Large intestine (tissue), 3 donors: Measurements from ENCODE around the gene RPAP2. TPM values are rescaled to one million over a fixed set of nuclear protein-coding genes. Genes with fewer than 3 reads are reported as not detected.
A peak's percentile ranks its signal among the peaks of the same experiment; 100 is the strongest.
"Not testable (repeated sequence)": the region's sequence is repeated elsewhere in the genome, so short reads cannot be mapped to it uniquely, and the experiment has no call there.

Experiments used
- DNase-seq, 2 donors: peaks; one replicate each; pipeline versions ENCODE4 v3.0.0 to v3.0.0-alpha.2; 2013
- H3K27ac ChIP-seq: one replicate; pipeline ENCODE4 v1.5.1; 2013; ENCODE audit warnings: low read length
- H3K27me3 ChIP-seq: 2 replicates; pipeline ENCODE4 v1.6.1; 2013; ENCODE audit warnings: low read length; ENCODE audit not compliant: control insufficient read depth, insufficient read depth
- H3K36me3 ChIP-seq: 2 replicates; pipeline ENCODE4 v1.6.1; 2013; ENCODE audit warnings: low read length; ENCODE audit not compliant: control insufficient read depth, insufficient read depth
- H3K4me1 ChIP-seq: one replicate; pipeline ENCODE4 v1.6.1; 2013; ENCODE audit warnings: low read length; ENCODE audit not compliant: control insufficient read depth, insufficient read depth
- H3K4me3 ChIP-seq: one replicate; pipeline ENCODE4 v1.5.1; 2013; ENCODE audit warnings: low read length
- H3K9me3 ChIP-seq: one replicate; pipeline ENCODE4 v1.6.1; 2013; ENCODE audit warnings: mild to moderate bottlenecking, low read depth, low read length, moderate library complexity; ENCODE audit not compliant: control insufficient read depth
- WGBS: methylation state at CpG from one replicate; pipeline ENCODE4 v1.1.5; 2013; ENCODE audit warnings: low lambda C conversion rate; ENCODE audit not compliant: insufficient coverage; 5-methylcytosine and 5-hydroxymethylcytosine counted together
- polyA plus RNA-seq: library from polyadenylated mRNA; unstranded; fragments of 120-200 nt; gene quantifications from one replicate; pipeline ENCODE4 v1.2.1, GENCODE V29; 2013

RPAP2 gene
- polyA plus RNA-seq, 1 donor, result 21.8 TPM

DNA sequence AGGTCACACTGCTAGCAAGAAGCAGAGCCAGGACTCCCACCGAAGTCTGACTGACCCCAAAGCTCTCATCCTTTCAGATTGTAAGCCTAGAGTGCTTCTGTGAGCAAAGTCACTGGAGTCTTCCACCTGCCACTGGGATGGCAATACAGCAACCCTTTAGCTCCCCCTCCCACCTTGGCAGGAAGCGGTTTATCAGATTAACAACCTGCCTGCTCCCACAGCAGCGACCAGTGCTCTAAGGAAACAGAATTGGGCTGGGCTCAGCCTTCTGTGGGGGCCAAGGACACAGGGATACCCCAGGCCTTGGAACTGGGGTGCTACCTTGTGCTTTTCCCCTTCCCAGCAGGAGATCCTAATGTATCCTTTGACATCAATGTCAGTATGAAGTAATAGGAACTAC, 111.8 kb downstream of the RPAP2 start:
- Histone ChIP-seq H3K4me3 (no peak overlapping the region), H3K9me3 (no peaks in the 10 kb centered on the region), H3K27me3 (no peaks in the 10 kb centered on the region), H3K36me3 (no peaks in the 10 kb centered on the region), H3K4me1 (peaks cover 2% of the 10 kb centered on the region), H3K27ac (no peak overlapping the region)
- DNase-seq, result no peak
- WGBS, result no CpG with 5 or more reads among the region's 3 CpGs

DNA sequence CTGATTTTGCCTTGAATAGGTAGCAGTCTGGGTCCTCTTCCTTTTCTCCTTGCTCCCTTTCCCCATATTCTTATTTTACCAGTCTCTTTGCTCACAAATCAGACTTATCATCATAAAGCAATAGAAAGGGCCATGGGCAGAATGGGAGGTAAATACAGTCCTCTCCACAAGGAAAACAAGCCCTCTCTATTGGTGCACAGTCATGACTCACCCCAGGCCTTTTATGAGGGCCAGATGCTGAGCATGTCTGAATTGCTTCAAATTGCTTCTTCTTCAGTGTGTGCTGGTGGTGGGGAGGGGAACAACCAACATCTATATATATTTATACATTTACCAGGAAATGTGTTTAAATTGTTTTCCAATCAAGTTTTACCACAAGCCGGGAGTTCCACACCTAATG, 112.7 kb downstream of the RPAP2 start:
- H3K27ac ChIP-seq, result no peak overlapping the region
- no peaks in the 10 kb centered on the region for H3K27me3 ChIP-seq
- H3K4me3 ChIP-seq, result no peak overlapping the region
- WGBS, result 57% methylated on average over 1 of the region's 1 CpG
- no peaks in the 10 kb centered on the region for H3K9me3 ChIP-seq
- peak; percentile 5 to 16 for DNase-seq
- H3K4me1 ChIP-seq, result peaks cover 2% of the 10 kb centered on the region
- H3K36me3 ChIP-seq, result no peaks in the 10 kb centered on the region

DNA sequence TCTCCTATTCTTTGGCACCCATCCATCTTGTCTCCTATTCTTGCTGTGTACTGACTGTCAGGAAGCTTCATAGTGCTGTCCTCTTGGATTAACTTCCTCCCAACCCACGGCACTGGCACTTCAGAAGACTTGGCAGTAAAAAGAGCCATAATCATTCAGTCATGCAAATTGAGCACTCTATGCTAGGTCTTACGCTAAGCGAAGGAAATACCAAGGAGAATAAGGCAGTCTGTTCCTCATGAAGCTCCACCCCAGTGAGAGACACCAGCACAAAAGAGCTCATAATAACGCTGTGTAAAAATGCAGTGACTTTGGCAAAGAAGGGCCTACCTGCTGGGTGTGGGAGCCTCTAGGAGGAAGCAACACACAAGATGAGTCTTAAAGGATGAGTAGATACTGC, 120.8 kb downstream of the RPAP2 start:
- DNase-seq, result no peak
- no peaks in the 10 kb centered on the region for H3K27me3 ChIP-seq
- no peaks in the 10 kb centered on the region for H3K9me3 ChIP-seq
- no peak overlapping the region for H3K27ac ChIP-seq
- no CpG with 5 or more reads among the region's 4 CpGs for WGBS
- no peak overlapping the region for H3K4me3 ChIP-seq
- no peaks in the 10 kb centered on the region for H3K36me3 ChIP-seq
- no peaks in the 10 kb centered on the region for H3K4me1 ChIP-seq

DNA sequence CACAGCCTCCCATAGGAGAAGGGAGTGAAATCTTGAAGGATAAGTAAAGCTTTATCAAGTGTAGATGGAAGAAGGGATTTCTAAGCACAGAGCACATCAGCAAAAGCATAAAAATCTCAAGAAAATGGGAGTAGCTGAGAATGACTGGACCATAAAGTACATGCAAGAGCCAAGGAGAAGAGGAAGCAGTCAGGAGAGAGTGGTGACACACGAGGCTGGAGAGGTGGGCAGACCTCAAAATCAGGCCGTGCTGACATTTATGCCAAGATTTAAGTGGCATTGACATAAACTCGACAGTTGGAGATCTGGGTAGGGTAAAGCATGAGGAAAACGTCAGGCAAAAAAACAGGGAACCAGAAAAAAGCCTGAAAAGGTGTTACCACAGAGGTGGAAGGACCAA, 125.5 kb downstream of the RPAP2 start:
- H3K36me3 ChIP-seq, result no peaks in the 10 kb centered on the region
- H3K9me3 ChIP-seq, result no peaks in the 10 kb centered on the region
- WGBS, result 50% methylated on average over 3 of the region's 4 CpGs
- no peak overlapping the region for H3K27ac ChIP-seq
- DNase-seq, result no peak
- no peaks in the 10 kb centered on the region for H3K27me3 ChIP-seq
- H3K4me3 ChIP-seq, result no peak overlapping the region
- no peaks in the 10 kb centered on the region for H3K4me1 ChIP-seq

DNA sequence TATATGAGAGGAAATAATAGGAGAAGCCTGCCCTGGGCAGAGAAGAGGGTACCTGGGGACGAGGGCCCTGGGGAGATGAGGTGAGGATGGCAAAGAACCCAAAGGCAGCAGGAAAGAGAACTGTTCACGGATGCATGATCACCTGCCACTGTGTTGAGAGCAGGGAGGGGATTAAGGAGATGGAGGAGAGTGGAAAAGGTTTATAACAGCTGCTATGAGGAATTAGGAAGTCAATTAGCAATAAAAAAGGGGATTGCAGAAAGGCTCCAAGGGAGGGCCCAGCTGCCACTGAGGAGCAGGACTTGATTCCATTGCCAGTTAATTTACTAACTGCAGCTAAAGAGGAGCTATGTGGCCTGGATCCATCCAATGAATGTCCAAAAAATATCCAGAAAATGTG, 126.8 kb downstream of the RPAP2 start:
- 57% methylated on average over 1 of the region's 2 CpGs for WGBS
- Histone ChIP-seq H3K4me3 (no peak overlapping the region), H3K27ac (no peak overlapping the region), H3K36me3 (no peaks in the 10 kb centered on the region), H3K27me3 (no peaks in the 10 kb centered on the region), H3K9me3 (no peaks in the 10 kb centered on the region), H3K4me1 (no peaks in the 10 kb centered on the region)
- DNase-seq, result no peak

DNA sequence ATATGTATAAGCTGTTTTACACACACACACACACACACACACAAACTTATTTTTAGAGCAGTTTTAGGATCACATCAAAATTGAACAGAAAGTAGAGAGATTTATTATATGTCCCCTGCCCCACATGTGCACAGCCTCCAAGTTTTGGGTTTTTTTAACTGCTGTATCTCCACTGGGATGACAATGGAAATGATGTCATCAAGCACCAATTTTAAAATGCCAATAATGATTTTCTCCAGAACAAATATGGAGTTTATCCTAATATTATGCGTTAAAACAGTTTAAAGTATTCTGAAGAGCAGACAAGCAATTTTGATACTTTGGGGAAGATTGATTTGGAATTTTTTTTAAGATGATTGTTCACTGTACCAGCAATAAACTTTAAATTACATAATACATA, 131.2 kb downstream of the RPAP2 start:
- no peak for DNase-seq
- H3K4me1 ChIP-seq, result no peaks in the 10 kb centered on the region
- no CpG with 5 or more reads among the region's 1 CpG for WGBS
- no peaks in the 10 kb centered on the region for H3K9me3 ChIP-seq
- no peak overlapping the region for H3K27ac ChIP-seq
- H3K36me3 ChIP-seq, result no peaks in the 10 kb centered on the region
- H3K27me3 ChIP-seq, result no peaks in the 10 kb centered on the region
- H3K4me3 ChIP-seq, result no peak overlapping the region

DNA sequence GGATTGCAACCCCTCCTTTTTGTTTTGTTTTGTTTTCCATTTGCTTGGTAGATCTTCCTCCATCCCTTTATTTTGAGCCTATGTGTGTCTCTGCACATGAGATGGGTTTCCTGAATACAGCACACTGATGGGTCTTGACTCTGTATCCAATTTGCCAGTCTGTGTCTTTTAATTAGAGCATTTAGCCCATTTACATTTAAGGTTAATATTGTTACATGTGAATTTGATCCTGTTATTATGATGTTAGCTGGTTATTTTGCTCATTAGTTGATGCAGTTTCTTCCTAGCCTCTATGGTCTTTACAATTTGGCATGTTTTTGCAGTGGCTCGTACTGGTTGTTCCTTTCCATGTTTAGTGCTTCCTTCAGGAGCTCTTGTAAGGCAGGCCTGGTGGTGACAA, 135.7 kb downstream of the RPAP2 start:
- not testable (repeated sequence) for H3K4me1 ChIP-seq, H3K27me3 ChIP-seq, H3K4me3 ChIP-seq, DNase-seq, H3K36me3 ChIP-seq, H3K9me3 ChIP-seq, H3K27ac ChIP-seq
- WGBS, result no CpG with 5 or more reads among the region's 1 CpG

DNA sequence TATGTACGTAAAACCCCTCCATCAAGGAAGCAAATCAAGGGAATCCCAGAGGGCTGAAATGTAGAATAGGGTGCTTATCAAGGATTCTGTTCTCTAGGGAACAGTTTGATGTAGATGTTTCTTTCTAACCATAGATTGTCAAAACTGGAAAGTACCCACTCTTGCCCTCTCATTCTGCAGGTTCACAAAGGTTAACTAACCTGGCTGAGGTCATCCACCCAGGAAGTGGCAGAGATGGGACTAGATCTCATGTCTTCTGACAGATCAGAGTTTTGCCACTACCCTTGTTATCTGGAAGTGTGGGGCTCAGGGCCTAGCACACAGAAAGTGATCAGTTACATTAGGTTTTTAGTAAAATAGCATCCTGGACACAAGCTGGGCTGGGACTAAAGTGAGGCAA, 140.4 kb downstream of the RPAP2 start:
- no peak overlapping the region for H3K27ac ChIP-seq
- peaks cover 6% of the 10 kb centered on the region for H3K9me3 ChIP-seq
- no CpG with 5 or more reads among the region's 1 CpG for WGBS
- H3K36me3 ChIP-seq, result no peaks in the 10 kb centered on the region
- peaks cover 3% of the 10 kb centered on the region for H3K4me1 ChIP-seq
- no peak overlapping the region for H3K4me3 ChIP-seq
- H3K27me3 ChIP-seq, result no peaks in the 10 kb centered on the region
- no peak for DNase-seq

DNA sequence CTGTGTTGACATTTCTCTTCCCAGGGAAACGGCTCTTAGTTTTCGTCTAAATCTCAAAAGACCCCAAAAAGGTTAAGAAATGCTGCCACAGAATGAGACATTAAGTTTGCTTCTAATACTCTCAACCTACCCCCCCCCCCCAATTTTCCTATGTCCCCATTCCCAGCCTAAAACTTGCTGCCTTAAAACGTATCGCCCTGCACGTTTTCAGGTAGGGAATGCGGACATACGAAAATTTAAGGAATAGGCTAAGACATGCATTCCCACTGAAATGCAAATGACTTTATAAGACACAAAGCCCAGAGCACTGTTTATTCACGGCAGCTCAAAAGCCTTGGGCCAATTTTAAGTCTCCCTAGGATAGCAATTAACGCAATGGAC, 142.4 kb downstream of the RPAP2 start:
- H3K4me1 ChIP-seq, result peaks cover 3% of the 10 kb centered on the region
- H3K4me3 ChIP-seq, result peak overlapping the region; percentile 44
- peak overlapping the region; percentile 67 for H3K27ac ChIP-seq
- WGBS, result no CpG with 5 or more reads among the region's 9 CpGs
- no peaks in the 10 kb centered on the region for H3K27me3 ChIP-seq
- H3K36me3 ChIP-seq, result no peaks in the 10 kb centered on the region
- no peak for DNase-seq
- peaks cover 6% of the 10 kb centered on the region for H3K9me3 ChIP-seq

DNA sequence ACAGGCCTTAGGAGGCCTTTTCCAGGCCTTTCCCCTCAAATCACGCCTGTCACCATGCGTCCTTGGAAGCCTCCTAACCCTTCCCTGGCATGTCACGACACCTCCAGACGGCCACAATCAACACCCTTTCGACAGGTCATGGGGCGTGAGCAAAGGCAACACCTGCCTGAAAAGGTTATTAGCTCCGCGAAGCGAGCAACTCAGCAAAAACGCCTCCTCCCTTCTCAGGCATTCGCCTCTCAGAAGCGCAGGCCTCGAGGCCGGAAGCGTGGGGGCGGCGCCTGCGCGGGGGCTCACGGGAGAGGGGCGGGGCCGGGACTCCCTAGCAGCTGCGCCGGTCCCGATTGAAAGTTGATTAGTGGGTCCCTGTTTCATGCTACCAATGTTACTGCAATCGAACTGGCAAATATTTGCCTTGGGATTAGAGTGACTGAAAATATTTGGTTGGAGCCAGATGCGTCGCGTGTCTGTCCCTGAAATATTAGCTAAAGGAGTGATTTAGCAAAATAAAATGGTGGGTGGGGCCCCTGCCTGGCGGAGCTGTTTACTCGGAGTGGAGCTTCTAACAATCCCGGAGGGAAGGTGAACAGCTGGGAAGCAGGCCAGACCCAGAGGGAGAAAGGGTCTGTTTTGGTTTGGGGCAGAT, 143.0 kb downstream of the RPAP2 start:
- Histone ChIP-seq H3K27me3 (no peaks in the 10 kb centered on the region), H3K27ac (peak overlapping the region; percentile 67), H3K36me3 (no peaks in the 10 kb centered on the region), H3K4me3 (peak overlapping the region; percentile 44), H3K9me3 (peaks cover 5% of the 10 kb centered on the region), H3K4me1 (peaks cover 3% of the 10 kb centered on the region)
- no CpG with 5 or more reads among the region's 32 CpGs for WGBS
- DNase-seq, result peak; percentile 82 to 91

DNA sequence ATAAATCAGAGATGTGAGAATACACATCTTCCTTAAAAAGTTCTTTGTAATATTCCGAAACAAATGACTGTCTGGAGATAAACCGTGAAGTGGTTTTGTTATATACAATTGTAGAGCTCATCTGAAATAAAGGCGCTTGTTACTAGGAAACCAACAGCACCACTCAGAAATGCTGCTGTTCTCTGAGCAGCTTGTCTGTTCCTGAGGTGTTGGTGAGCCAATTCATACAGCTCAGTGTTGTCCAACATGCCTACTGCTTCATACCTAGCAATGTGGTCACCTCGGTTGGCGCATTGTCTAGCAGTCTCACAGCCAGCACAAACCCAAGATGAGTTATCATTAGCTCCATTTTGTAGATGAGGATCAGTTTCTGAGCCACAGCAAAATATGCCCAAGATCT, 143.5 kb downstream of the RPAP2 start:
- WGBS, result no CpG with 5 or more reads among the region's 5 CpGs
- Histone ChIP-seq H3K27ac (peak overlapping the region; percentile 67), H3K9me3 (peaks cover 3% of the 10 kb centered on the region), H3K4me3 (peak overlapping the region; percentile 44), H3K36me3 (no peaks in the 10 kb centered on the region), H3K4me1 (peaks cover 3% of the 10 kb centered on the region), H3K27me3 (no peaks in the 10 kb centered on the region)
- no peak for DNase-seq
